Hematopoietic multipotent progenitor cell (in vitro differentiated cells): ENCODE results near the gene TENM4. TPM values are rescaled to one million over a fixed set of nuclear protein-coding genes. Genes with fewer than 3 reads are reported as not detected.

ENCODE experiments used
- DNase-seq, 3 donors: peaks; one replicate each; pipeline ENCODE4 v3.0.0-alpha.2; 2011 to 2015; ENCODE audit warnings: low read depth in 2 of 3, low spot score in 2 of 3
- total RNA-seq: library from RNA; depleted of rRNA; stranded (reverse); fragments of >200 nt; gene quantifications from one replicate; pipeline ENCODE4 v1.2.3, GENCODE V29; 2012

Gene TENM4
- total RNA-seq, 1 donor, result under 0.01 TPM

GRCh38 chr11:79152511-79152910, 288.3 kb downstream of the TENM4 start:
- DNase-seq, result no peak

- DNase-seq, result no peak
These were observed 289.4 kb downstream of the TENM4 start for GRCh38 chr11:79151396-79151795.

GRCh38 chr11:79150966-79151365, 289.9 kb downstream of the TENM4 start:
- no peak for DNase-seq

- peak in 1 of 3 donors; percentile 5 for DNase-seq
These were observed 290.5 kb downstream of the TENM4 start for GRCh38 chr11:79150320-79150719.

GRCh38 chr11:79147731-79148130, 293.1 kb downstream of the TENM4 start:
- DNase-seq, result no peak

- no peak for DNase-seq
These were observed 293.8 kb downstream of the TENM4 start for GRCh38 chr11:79147011-79147410.

- no peak for DNase-seq
These were observed 300.9 kb downstream of the TENM4 start for GRCh38 chr11:79139900-79140299.

GRCh38 chr11:79129702-79130101, 311.1 kb downstream of the TENM4 start:
- no peak for DNase-seq

- no peak for DNase-seq
These were observed 312.5 kb downstream of the TENM4 start for GRCh38 chr11:79128291-79128690.

GRCh38 chr11:79122759-79123158, 318.1 kb downstream of the TENM4 start:
- no peak for DNase-seq

- no peak for DNase-seq
These were observed 319.5 kb downstream of the TENM4 start for GRCh38 chr11:79121351-79121750.

GRCh38 chr11:79119491-79120284, 321.1 kb downstream of the TENM4 start:
- no peak for DNase-seq

GRCh38 chr11:79117488-79117887, 323.3 kb downstream of the TENM4 start:
- no peak for DNase-seq

GRCh38 chr11:79116600-79116999, 324.2 kb downstream of the TENM4 start:
- DNase-seq, result no peak

GRCh38 chr11:79113054-79113690, 327.7 kb downstream of the TENM4 start:
- DNase-seq, result no peak

GRCh38 chr11:79110796-79111195, 330.0 kb downstream of the TENM4 start:
- DNase-seq, result no peak

- DNase-seq, result no peak
These were observed 330.5 kb downstream of the TENM4 start for GRCh38 chr11:79110321-79110720.

- no peak for DNase-seq
These were observed 332.0 kb downstream of the TENM4 start for GRCh38 chr11:79108851-79109250.

GRCh38 chr11:79102840-79103239, 338.0 kb downstream of the TENM4 start:
- no peak for DNase-seq

- DNase-seq, result no peak
These were observed 339.2 kb downstream of the TENM4 start for GRCh38 chr11:79101656-79102055.

- DNase-seq, result peak in 2 of 3 donors; percentile 34 to 68
These were observed 340.5 kb downstream of the TENM4 start for GRCh38 chr11:79100093-79100910.
